Memory B cell (primary cell): ENCODE results near the gene CYBB.

ENCODE experiments used
- ATAC-seq: fragments of 150-1000 bp; cut with Tn5 transposase; 2 replicates; pipeline ENCODE4 v1.10.0; 2021; ENCODE audit warnings: low read depth, mild to moderate bottlenecking, moderate library complexity
- DNase-seq, 2 donors: peaks; one replicate each; pipeline ENCODE4 v3.0.0; 2022; ENCODE audit warnings: low spot score in 2 of 2
- H3K27ac Mint-ChIP-seq: one replicate; pipeline ENCODE4 v1.8.0; 2022; ENCODE audit warnings: mild to moderate bottlenecking, moderate library complexity, mixed read lengths
- H3K27me3 Mint-ChIP-seq: one replicate; pipeline ENCODE4 v1.8.0; 2022; ENCODE audit warnings: mixed read lengths
- H3K36me3 Mint-ChIP-seq: one replicate; pipeline ENCODE4 v1.8.0; 2022; ENCODE audit warnings: mild to moderate bottlenecking, mixed read lengths
- H3K4me1 Mint-ChIP-seq: one replicate; pipeline ENCODE4 v1.8.0; 2022; ENCODE audit warnings: mixed read lengths
- H3K4me3 Mint-ChIP-seq: one replicate; pipeline ENCODE4 v1.8.0; 2022; ENCODE audit warnings: mild to moderate bottlenecking, moderate library complexity, mixed read lengths
- H3K9me3 Mint-ChIP-seq: one replicate; pipeline ENCODE4 v1.8.0; 2022; ENCODE audit warnings: mixed read lengths

CYBB gene

DNA sequence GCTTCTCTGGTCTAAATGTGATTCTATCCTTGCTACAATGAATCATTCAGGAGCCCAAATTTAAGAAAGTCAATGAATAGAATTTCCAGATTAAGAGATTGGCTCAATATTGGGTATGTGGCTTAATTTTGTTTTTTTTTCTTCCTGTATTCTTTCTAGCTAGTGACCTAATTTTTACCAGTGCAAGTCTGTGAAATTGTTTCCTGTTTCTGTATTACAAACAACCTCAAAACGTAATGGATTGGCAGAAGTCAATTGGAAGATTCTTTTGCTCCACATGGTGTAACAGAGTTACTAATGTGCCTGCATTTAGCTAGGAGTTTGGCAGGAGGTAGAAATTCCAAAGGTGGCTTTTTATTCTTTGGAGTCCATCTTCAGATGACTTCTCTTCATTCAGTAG lies 49.9 kb downstream of the CYBB start:
- H3K36me3 Mint-ChIP-seq: no peaks in the 10 kb centered on the region
- peaks cover 8% of the 10 kb centered on the region for H3K4me1 Mint-ChIP-seq
- no peak overlapping the region for H3K4me3 Mint-ChIP-seq
- H3K9me3 Mint-ChIP-seq: no peaks in the 10 kb centered on the region
- no peak overlapping the region for H3K27ac Mint-ChIP-seq
- DNase-seq: no peak
- no peaks in the 10 kb centered on the region for H3K27me3 Mint-ChIP-seq
- ATAC-seq: no peak

DNA sequence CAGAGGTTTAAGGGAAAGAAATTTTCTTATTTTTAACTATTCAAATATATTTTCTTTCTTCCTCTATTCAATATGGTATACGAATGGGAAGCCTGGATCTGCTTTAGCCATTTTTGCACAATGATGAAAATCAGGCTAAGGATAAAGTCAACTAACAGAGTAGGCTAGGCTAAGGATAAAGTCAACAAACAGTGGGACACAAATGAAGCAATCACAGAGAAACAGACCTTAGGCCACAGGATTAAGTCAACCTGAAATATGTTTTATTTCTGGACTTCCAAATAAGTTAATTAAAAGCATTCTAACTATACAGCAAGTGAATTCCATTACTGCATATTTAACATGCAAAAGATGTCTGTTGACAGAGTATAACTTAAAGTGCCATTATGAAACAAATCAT lies 50.5 kb downstream of the CYBB start:
- no peak overlapping the region for H3K4me3 Mint-ChIP-seq
- no peak overlapping the region for H3K27ac Mint-ChIP-seq
- peaks cover 1% of the 10 kb centered on the region for H3K4me1 Mint-ChIP-seq
- no peaks in the 10 kb centered on the region for H3K36me3 Mint-ChIP-seq
- no peaks in the 10 kb centered on the region for H3K27me3 Mint-ChIP-seq
- no peak for ATAC-seq
- no peaks in the 10 kb centered on the region for H3K9me3 Mint-ChIP-seq
- DNase-seq: no peak

DNA sequence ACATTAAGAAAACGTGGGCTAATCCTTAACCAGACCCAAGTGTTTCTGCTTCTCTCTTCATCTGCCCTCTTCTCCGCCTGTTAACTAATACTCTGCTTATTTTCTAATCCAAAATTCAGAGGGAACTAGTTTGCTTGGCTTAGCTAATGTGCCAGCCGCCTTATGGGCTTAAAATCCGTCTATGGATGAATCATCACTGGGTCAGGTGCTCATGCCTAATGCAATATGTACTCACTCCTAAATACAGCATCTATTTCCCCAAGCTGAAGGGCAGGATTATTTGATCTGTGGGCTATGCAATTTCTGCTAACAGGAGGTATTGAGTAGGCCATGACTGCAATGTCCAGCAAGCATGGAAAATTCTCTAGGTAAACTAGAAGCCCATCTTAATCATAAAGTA lies 55.1 kb downstream of the CYBB start:
- no peak overlapping the region for H3K27ac Mint-ChIP-seq
- peaks cover 2% of the 10 kb centered on the region for H3K36me3 Mint-ChIP-seq
- H3K4me3 Mint-ChIP-seq: no peak overlapping the region
- H3K4me1 Mint-ChIP-seq: no peaks in the 10 kb centered on the region
- no peaks in the 10 kb centered on the region for H3K27me3 Mint-ChIP-seq
- DNase-seq (no peak), ATAC-seq (no peak)
- no peaks in the 10 kb centered on the region for H3K9me3 Mint-ChIP-seq

DNA sequence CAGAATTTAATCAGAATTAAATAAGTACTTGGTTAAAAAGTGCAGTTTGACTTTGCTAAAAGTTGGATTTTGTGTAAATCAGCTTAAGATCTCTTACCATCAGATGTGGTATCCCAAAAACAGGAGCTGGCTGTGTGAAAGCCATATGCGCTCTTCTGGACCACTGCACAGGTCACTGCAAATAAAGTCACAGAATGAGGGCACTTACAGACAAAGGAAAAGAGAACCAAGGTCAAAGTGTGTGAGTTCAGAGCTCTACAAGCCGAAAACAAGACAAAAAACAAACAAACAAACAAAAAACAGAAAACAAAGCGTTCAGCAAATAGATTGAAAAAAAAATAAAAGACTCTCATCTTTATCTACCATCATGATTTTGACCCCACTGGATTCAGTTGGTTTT lies 61.1 kb downstream of the CYBB start:
- H3K36me3 Mint-ChIP-seq: peaks cover 8% of the 10 kb centered on the region
- peaks cover 6% of the 10 kb centered on the region for H3K4me1 Mint-ChIP-seq
- no peak overlapping the region for H3K4me3 Mint-ChIP-seq
- DNase-seq (no peak), ATAC-seq (no peak)
- H3K9me3 Mint-ChIP-seq: no peaks in the 10 kb centered on the region
- H3K27ac Mint-ChIP-seq: no peak overlapping the region
- H3K27me3 Mint-ChIP-seq: no peaks in the 10 kb centered on the region

DNA sequence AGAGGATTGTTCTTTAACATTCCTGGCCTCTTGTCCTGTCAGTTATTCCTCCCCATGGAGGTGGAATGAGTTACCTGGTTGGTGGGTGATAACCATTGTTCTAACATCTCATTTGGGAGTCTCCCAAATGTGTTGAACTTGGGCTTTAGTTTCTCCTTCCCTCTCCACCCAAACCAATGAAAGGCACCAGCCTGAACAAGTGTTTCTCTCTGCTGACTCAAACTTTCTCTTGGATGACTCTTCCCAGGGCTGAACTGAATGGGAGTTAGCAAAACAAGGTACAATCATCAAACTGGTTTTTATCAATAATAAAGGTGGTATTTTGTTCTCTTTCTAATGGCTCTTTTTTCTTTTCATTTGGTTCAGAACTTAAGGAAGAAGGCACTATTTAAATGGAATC lies 64.8 kb downstream of the CYBB start:
- Mint-ChIP-seq H3K27ac (no peak overlapping the region), H3K27me3 (no peaks in the 10 kb centered on the region), H3K4me1 (peaks cover 6% of the 10 kb centered on the region), H3K9me3 (no peaks in the 10 kb centered on the region), H3K36me3 (peaks cover 6% of the 10 kb centered on the region), H3K4me3 (no peak overlapping the region)
- ATAC-seq (no peak), DNase-seq (no peak)

DNA sequence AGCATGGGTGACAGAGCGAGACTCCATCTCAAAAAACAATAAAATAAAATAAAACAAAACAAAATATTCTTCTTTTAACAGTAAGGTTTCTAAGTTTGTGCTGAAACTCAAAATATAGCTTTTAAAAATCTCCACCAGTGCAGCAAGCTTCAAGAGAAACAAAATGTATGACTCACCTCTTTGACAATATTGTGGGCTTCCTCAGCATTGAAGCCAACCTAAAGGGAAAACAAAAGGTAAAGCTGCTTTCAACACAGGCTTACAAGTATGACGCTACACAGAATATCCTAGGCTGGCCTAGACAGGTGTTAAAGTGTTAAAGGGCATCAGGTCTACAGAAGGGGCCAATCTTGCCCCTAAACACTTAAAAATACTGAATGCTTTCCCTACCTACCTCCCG lies 66.3 kb downstream of the CYBB start:
- no peaks in the 10 kb centered on the region for H3K9me3 Mint-ChIP-seq
- H3K27me3 Mint-ChIP-seq: no peaks in the 10 kb centered on the region
- no peak overlapping the region for H3K4me3 Mint-ChIP-seq
- no peak for DNase-seq
- no peak overlapping the region for H3K27ac Mint-ChIP-seq
- H3K4me1 Mint-ChIP-seq: peaks cover 7% of the 10 kb centered on the region
- no peak for ATAC-seq
- peaks cover 3% of the 10 kb centered on the region for H3K36me3 Mint-ChIP-seq

DNA sequence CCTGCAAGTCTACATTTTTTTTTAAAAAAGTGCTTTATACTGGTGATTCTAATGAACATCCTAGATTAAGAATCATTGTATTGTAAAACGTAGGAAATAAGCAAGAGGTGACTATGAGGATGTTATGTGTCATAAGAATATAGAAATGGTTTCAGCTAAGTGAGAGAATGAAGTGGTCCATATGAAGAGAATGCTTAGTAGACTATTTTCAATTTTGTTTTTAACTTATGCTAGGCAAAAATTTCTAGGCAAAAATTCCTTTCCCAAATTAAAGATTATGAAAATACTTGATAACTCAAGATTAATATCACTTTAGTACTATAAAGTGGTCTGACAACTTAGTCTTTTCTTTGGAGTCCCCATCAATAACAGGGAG lies 66.7 kb downstream of the CYBB start:
- no peaks in the 10 kb centered on the region for H3K27me3 Mint-ChIP-seq
- H3K4me1 Mint-ChIP-seq: peaks cover 8% of the 10 kb centered on the region
- ATAC-seq: no peak
- no peaks in the 10 kb centered on the region for H3K9me3 Mint-ChIP-seq
- H3K36me3 Mint-ChIP-seq: no peaks in the 10 kb centered on the region
- H3K4me3 Mint-ChIP-seq: peak overlapping the region; percentile 87
- H3K27ac Mint-ChIP-seq: no peak overlapping the region
- no peak for DNase-seq

DNA sequence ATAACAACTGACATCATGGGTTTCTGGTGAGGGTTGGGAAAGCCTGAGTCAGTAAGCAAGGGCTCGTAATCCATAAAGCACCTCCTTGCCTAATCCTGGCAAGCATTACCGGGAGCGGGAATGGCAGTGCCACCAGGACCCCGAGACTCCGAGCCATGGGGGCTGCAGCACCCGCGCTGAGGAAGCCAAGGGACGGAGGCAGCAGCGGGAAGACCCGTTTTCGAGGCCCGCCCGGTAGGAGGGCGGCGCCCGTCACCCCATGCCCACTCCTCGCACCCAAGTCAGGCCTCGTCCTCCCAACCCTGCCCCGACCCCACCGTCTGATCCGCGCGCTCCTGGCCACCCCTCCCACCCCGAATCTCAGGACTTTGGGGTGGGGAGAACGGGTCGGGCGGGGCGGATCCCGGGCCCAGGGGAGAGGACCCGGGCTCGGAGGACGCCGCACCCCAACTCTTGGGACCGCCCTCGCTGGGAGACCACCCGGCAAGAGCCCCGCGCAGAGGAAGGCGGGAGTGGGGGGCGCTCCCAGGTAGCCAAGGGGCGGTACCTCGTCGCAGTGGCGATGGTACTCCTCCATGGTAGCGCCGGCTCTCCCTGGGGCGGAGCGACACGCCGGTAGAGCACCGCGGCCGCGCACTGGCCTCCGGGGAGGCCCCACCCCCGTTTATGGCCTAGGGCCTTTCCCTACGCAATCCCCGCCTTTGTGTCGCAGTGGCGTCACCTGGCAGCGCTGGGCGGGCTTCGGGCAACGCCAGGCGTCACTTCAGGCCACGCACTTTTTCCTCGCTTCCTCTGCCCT lies 67.3 kb downstream of the CYBB start, which contains the start of gene DYNLT3:
Gene DYNLT3 (minus strand): TSS at position 638 of the 799 bp plus-strand sequence. CDS start 61 bp downstream, at position 577.
- H3K4me3 Mint-ChIP-seq: peak within 1 kb of the TSS; percentile 87
- ATAC-seq (peak; percentile 97), DNase-seq (peak; percentile 61 to 67)
- H3K27me3 Mint-ChIP-seq: no peaks in the 10 kb centered on the region
- no peaks in the 10 kb centered on the region for H3K36me3 Mint-ChIP-seq
- H3K27ac Mint-ChIP-seq: peak within 1 kb of the TSS; percentile 95
- H3K9me3 Mint-ChIP-seq: no peaks in the 10 kb centered on the region
- peaks cover 8% of the 10 kb centered on the region for H3K4me1 Mint-ChIP-seq

DNA sequence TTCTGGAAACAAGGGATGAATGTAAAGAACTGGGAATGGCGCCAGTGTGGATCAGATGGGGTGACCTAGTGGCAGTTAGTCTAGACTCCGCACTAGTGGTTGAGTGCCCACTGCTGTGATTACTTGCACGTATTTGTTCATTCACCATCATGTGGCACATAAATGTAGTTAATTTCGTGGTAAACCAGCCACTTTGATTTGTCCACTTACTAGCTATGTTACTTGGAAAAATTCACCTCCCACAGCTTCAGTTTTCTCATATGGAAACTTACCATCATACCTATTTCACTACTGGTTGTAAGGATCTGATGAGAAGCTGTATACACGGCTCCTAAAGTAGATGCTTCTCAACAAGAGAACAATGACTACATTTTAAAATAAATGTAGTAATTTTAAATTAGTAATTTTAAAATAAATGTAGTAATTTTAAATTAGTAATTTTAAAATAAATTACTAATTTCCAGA lies 67.9 kb downstream of the CYBB start:
- Mint-ChIP-seq H3K27me3 (no peaks in the 10 kb centered on the region), H3K27ac (peak overlapping the region; percentile 95), H3K36me3 (no peaks in the 10 kb centered on the region), H3K4me3 (peak overlapping the region; percentile 87), H3K4me1 (peaks cover 8% of the 10 kb centered on the region), H3K9me3 (no peaks in the 10 kb centered on the region)
- ATAC-seq (no peak), DNase-seq (no peak)

DNA sequence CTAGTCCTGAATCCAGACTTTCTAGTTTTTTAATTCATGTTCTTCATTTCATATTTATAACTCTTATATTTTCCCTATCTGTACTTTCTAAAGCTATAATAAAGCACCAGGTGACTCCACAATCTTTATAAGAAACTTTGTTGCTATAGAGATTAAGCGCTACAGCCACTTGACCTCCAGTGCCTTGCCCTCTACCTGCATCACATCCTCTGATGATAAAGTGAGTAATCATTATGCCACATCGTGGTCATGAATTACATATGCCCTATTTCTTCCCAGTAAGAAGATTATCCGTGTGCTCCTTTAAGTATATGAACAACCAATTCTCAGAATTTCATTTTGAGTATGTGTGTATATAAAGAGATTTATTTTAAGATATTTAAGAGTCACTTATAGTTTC lies 74.3 kb downstream of the CYBB start:
- no peaks in the 10 kb centered on the region for H3K27me3 Mint-ChIP-seq
- peaks cover 2% of the 10 kb centered on the region for H3K4me1 Mint-ChIP-seq

DNA sequence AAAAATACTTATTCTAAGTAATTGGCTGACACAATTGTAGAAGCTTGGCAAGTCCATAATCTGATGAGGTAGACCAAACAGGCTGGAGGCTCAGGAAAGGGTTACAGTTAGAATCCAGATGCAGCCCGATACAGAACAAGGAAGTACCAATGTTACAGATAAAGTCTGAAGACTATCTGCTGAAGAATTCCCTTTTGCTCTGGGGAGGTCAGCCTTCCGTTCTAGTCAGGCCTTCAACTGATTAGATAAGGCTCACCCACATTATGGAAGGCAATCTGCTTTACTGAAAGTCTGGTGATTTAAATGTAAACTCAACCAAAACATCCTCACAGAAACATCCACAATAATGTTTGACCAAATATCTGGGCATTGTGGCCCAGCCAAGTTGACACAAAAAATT lies 74.9 kb downstream of the CYBB start:
- no peaks in the 10 kb centered on the region for H3K36me3 Mint-ChIP-seq
- peaks cover 2% of the 10 kb centered on the region for H3K4me1 Mint-ChIP-seq
- ATAC-seq: no peak
- H3K27me3 Mint-ChIP-seq: no peaks in the 10 kb centered on the region
- no peaks in the 10 kb centered on the region for H3K9me3 Mint-ChIP-seq
- no peak overlapping the region for H3K4me3 Mint-ChIP-seq
- H3K27ac Mint-ChIP-seq: no peak overlapping the region
- DNase-seq: no peak

More for the DNA sequence above, 74.3 kb downstream of the CYBB start:
- no peak for DNase-seq
- no peaks in the 10 kb centered on the region for H3K36me3 Mint-ChIP-seq
- H3K4me3 Mint-ChIP-seq: no peak overlapping the region
- no peak overlapping the region for H3K27ac Mint-ChIP-seq
- ATAC-seq: no peak
- H3K9me3 Mint-ChIP-seq: no peaks in the 10 kb centered on the region

DNA sequence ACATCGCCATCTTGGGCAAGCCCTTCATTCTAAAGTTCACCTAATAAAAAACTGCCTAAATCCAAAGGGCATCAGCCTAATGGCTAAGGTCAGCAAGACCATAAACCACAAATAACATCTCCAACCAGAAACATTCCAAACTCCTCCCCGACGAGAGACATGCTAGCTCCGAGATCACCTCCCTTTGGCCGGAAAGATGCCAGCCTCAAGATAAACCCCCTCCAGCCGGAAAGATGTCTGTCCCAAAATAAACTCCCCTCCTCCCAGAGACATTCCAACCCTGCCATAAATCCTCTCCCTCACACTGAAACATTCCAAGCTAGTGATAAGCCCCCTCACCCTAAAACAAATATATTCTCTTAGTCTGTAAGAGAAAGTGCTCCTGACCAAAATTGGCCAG lies 80.9 kb downstream of the CYBB start:
- no peak for ATAC-seq

DNA sequence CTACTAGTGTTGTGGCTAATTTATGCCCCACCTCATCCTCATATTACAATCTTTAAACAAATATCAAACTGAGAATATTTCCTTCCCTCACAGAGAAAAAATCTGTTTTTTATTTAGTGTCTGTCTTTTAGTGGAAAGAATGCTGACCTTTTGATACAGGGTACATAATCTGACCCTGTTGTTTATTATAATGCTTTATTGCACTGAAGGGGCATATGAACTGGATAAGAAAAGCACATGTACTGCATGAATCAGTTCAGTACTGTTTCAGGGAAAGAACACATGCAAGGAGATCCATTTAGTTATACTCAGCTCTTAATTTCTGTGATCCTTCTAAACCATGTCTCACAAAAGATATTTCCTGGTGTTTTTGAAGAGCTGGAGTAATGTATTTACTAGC lies 83.0 kb downstream of the CYBB start:
- Mint-ChIP-seq H3K9me3 (no peaks in the 10 kb centered on the region), H3K4me3 (no peak overlapping the region), H3K4me1 (peaks cover 2% of the 10 kb centered on the region), H3K36me3 (peaks cover 1% of the 10 kb centered on the region), H3K27me3 (peaks cover 12% of the 10 kb centered on the region), H3K27ac (no peak overlapping the region)
- ATAC-seq (no peak), DNase-seq (no peak)

More for the DNA sequence above, 80.9 kb downstream of the CYBB start:
- H3K36me3 Mint-ChIP-seq: no peaks in the 10 kb centered on the region
- no peak overlapping the region for H3K27ac Mint-ChIP-seq
- H3K4me1 Mint-ChIP-seq: no peaks in the 10 kb centered on the region
- no peak overlapping the region for H3K4me3 Mint-ChIP-seq
- no peak for DNase-seq
- H3K9me3 Mint-ChIP-seq: no peaks in the 10 kb centered on the region
- H3K27me3 Mint-ChIP-seq: peaks cover 12% of the 10 kb centered on the region
